ENCODE data around the gene CEP350. TPM values are rescaled to one million over a fixed set of nuclear protein-coding genes. Genes with fewer than 3 reads are reported as not detected.

Gene CEP350
- total RNA-seq, 1 experiment from 2014 or later = 17.1 TPM

- Histone ChIP-seq H3K79me2 (ENCODE audit: low read length) (peaks cover 26% of the 10 kb centered on the region), H3K27me3 (ENCODE audit: low read length) (no peaks in the 10 kb centered on the region), H3F3A (ENCODE audit: low read length, unreplicated experiment) (no peaks in the 10 kb centered on the region), H3K9me2 (replicated peaks; ENCODE audit: low read length) (no peaks in the 10 kb centered on the region), H3K9ac (ENCODE audit: low read length) (no peak overlapping the region), H2AFZ (ENCODE audit: low read length) (no peak overlapping the region), H3K36me3 (ENCODE audit: low read depth, low read length) (no peaks in the 10 kb centered on the region), H3K27ac (ENCODE audit: low read length) (no peak overlapping the region), H3K4me1 (ENCODE audit: insufficient read depth, low read length) (peaks cover 7% of the 10 kb centered on the region; the same call in 1 of the 2 replicates), H3K4me2 (ENCODE audit: low read length) (no peak overlapping the region), H4K20me1 (ENCODE audit: low read length) (peaks cover 15% of the 10 kb centered on the region), H3K9me3 (ENCODE audit: low read length) (no peaks in the 10 kb centered on the region), H3K4me3 (ENCODE audit: low read length) (no peak overlapping the region)
- ChIA-PET POLR2A (ENCODE audit: unreplicated experiment) (no interaction called here), CTCF (no interaction called here)
- TF ChIP-seq, protein P1, sequence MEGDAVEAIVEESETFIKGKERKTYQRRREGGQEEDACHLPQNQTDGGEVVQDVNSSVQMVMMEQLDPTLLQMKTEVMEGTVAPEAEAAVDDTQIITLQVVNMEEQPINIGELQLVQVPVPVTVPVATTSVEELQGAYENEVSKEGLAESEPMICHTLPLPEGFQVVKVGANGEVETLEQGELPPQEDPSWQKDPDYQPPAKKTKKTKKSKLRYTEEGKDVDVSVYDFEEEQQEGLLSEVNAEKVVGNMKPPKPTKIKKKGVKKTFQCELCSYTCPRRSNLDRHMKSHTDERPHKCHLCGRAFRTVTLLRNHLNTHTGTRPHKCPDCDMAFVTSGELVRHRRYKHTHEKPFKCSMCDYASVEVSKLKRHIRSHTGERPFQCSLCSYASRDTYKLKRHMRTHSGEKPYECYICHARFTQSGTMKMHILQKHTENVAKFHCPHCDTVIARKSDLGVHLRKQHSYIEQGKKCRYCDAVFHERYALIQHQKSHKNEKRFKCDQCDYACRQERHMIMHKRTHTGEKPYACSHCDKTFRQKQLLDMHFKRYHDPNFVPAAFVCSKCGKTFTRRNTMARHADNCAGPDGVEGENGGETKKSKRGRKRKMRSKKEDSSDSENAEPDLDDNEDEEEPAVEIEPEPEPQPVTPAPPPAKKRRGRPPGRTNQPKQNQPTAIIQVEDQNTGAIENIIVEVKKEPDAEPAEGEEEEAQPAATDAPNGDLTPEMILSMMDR (conservative IDR thresholded peaks at IDR 0.05; ENCODE audit: low read depth, low read length) = no peak
- TF ChIP-seq EZH2phosphoT487 (IDR thresholded peaks at IDR 0.05; ENCODE audit: borderline replicate concordance, low read length) = no peak
- no peak for TF ChIP-seq EZH2 (IDR thresholded peaks at IDR 0.05; ENCODE audit: low read length, unreplicated experiment)
- BruUV-seq (replicated peaks) = no TSS peak
- DNase-seq (no peak), ATAC-seq (no peak)
- intact Hi-C loops (cut with micrococcal nuclease) = loop anchor here (5.0 kb wide), 2 partner anchors 85 to 205 kb away; no protein-coding TSS in a partner anchor
These were observed 2.4 kb upstream of the CEP350 start for GRCh38 chr1:179952186-179952585.

- Histone ChIP-seq H3K9me3 (ENCODE audit: low read length) (no peaks in the 10 kb centered on the region), H3K9me2 (replicated peaks; ENCODE audit: low read length) (no peaks in the 10 kb centered on the region), H3K4me3 (ENCODE audit: low read length) (peak overlapping the region; percentile 92), H3K27me3 (ENCODE audit: low read length) (no peaks in the 10 kb centered on the region), H3K79me2 (ENCODE audit: low read length) (peaks cover 44% of the 10 kb centered on the region), H3F3A (ENCODE audit: low read length, unreplicated experiment) (no peaks in the 10 kb centered on the region), H3K36me3 (ENCODE audit: low read depth, low read length) (no peaks in the 10 kb centered on the region), H3K27ac (ENCODE audit: low read length) (peak overlapping the region; percentile 57), H3K9ac (ENCODE audit: low read length) (peak overlapping the region; percentile 94), H3K4me1 (ENCODE audit: insufficient read depth, low read length) (peaks cover 10% of the 10 kb centered on the region; the same call in 1 of the 2 replicates), H2AFZ (ENCODE audit: low read length) (peak overlapping the region; percentile 99), H4K20me1 (ENCODE audit: low read length) (peaks cover 24% of the 10 kb centered on the region), H3K4me2 (ENCODE audit: low read length) (peak overlapping the region; percentile 88)
- DNase-seq (no peak), ATAC-seq (peak; percentile 12)
- no peak for TF ChIP-seq EZH2phosphoT487 (IDR thresholded peaks at IDR 0.05; ENCODE audit: borderline replicate concordance, low read length)
- TF ChIP-seq, protein P1 (conservative IDR thresholded peaks at IDR 0.05; ENCODE audit: low read depth, low read length) = peak; percentile 37; the same call in 1 of the 2 replicates
- no peak for TF ChIP-seq EZH2 (IDR thresholded peaks at IDR 0.05; ENCODE audit: low read length, unreplicated experiment)
- intact Hi-C loops (cut with micrococcal nuclease) = loop anchor here (2.0 to 5.0 kb wide), 3 partner anchors 71 to 203 kb away; partner anchors contain the start of gene TOR1AIP1
- BruUV-seq (replicated peaks) = TSS peak; percentile 93
- ChIA-PET POLR2A (ENCODE audit: unreplicated experiment) (no interaction called here), CTCF (no interaction called here)
These were observed 577 bp upstream of the CEP350 start for GRCh38 chr1:179953974-179954492.

DNA sequence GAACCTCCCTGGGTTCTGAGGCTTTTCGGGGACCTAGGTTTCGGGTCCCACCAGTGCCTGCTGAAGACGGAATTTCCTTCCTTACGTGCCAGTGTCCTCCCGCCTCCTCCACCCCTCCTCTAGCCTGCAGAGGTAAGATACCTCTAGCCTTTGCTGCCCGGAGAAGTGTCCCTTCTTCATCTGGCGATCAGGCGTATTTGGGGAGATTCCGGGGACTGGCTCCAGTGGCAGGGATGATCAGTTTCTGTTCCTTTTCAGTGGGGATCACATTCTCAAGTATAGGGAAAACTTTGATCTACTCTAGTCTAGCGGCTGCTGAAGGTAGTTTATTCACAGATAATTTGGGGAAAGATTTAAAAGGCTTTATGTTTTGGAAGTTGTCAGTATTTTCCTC, 674 bp downstream of the CEP350 start:
- peaks cover 10% of the 10 kb centered on the region; the same call in 1 of the 2 replicates for H3K4me1 ChIP-seq (ENCODE audit: insufficient read depth, low read length)
- DNase-seq = peak; percentile 14
- peak overlapping the region; percentile 94 for H3K9ac ChIP-seq (ENCODE audit: low read length)
- H3K4me2 ChIP-seq (ENCODE audit: low read length) = peak overlapping the region; percentile 88
- ATAC-seq = peak; percentile 14
- no TSS peak for BruUV-seq (replicated peaks)
- no peaks in the 10 kb centered on the region for H3K27me3 ChIP-seq (ENCODE audit: low read length)
- peak overlapping the region; percentile 57; the same call in 1 of the 2 replicates for H3K27ac ChIP-seq (ENCODE audit: low read length)
- intact Hi-C loops (cut with micrococcal nuclease) = loop anchor here (2.0 kb wide), 1 partner anchor 72 kb away; the partner anchor contains the start of gene TOR1AIP1
- peaks cover 24% of the 10 kb centered on the region for H4K20me1 ChIP-seq (ENCODE audit: low read length)
- no peaks in the 10 kb centered on the region for H3F3A ChIP-seq (ENCODE audit: low read length, unreplicated experiment)
- POLR2A ChIA-PET (ENCODE audit: unreplicated experiment) = no interaction called here
- H3K79me2 ChIP-seq (ENCODE audit: low read length) = peaks cover 54% of the 10 kb centered on the region
- TF ChIP-seq, protein P1 (conservative IDR thresholded peaks at IDR 0.05; ENCODE audit: low read depth, low read length) = no peak
- TF ChIP-seq EZH2phosphoT487 (IDR thresholded peaks at IDR 0.05; ENCODE audit: borderline replicate concordance, low read length) = no peak
- TF ChIP-seq EZH2 (IDR thresholded peaks at IDR 0.05; ENCODE audit: low read length, unreplicated experiment) = no peak
- peak overlapping the region; percentile 92 for H3K4me3 ChIP-seq (ENCODE audit: low read length)
- CTCF ChIA-PET = no interaction called here
- no peaks in the 10 kb centered on the region for H3K9me3 ChIP-seq (ENCODE audit: low read length)
- peak overlapping the region; percentile 99 for H2AFZ ChIP-seq (ENCODE audit: low read length)
- H3K36me3 ChIP-seq (ENCODE audit: low read depth, low read length) = no peaks in the 10 kb centered on the region
- H3K9me2 ChIP-seq (replicated peaks; ENCODE audit: low read length) = no peaks in the 10 kb centered on the region

Measured in PC-3 (cell line).